HG03520 (cell line): ENCODE results near the gene CPED1.

Experiments used
- ATAC-seq: cut with Tn5 transposase; IDR thresholded peaks from one replicate; pipeline ENCODE4 v1.9.1; 2021; ENCODE audit warnings: mild to moderate bottlenecking, moderate library complexity; ENCODE audit not compliant: unreplicated experiment

CPED1 gene

DNA sequence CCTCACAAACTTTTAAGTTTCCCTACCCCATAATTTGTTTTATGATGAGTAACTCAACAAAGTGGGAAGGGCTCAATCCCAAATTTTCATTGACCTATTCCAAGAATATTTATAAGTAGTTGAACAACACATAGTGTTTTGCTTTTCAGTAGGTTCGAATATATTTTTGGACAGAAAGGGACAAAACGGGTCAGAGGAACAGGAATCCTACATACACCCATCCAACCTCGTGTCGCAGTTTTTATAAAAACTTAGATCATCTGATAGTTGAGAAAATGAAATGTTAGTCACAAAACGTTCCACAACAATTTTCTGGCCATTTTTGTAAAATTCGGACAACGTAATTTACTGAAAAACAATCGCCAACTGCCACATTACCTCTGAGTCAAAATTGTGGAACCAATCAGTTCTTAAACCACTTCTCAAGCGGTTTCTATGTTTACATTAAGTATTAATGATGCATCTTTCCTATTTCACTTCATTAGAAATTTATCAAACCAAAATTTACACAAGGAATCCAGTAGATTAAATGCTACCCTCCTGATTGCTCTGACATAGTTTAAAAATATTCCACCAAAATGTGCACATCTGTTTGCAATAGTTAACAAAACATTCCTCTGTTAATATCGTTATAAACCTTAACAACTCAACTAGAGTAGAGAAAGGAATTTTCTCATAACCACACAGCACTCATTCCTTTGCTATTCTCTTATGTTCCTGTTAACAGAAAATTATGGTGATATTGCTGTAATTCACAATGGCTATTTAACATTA is 346.6 kb downstream of the CPED1 start:
- ATAC-seq, result no peak

DNA sequence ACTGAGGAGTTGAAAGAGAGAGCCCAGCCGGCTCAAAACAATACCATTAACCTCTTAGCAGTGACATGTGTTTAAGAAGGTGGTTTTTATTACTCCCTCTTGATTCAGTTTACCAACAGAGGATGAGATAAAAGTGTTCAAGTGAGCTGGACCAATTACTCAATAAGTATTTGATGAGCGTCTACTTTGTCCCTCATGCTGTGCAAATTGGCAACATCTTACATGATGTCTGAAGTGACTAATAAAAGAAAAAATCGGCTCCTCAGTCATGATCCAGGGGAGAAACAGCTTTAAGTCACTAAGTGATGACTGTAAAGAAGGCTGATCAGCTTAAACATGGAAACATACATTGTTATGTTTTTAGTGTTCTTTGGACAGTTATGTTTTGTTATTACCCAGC is 348.1 kb downstream of the CPED1 start:
- no peak for ATAC-seq

DNA sequence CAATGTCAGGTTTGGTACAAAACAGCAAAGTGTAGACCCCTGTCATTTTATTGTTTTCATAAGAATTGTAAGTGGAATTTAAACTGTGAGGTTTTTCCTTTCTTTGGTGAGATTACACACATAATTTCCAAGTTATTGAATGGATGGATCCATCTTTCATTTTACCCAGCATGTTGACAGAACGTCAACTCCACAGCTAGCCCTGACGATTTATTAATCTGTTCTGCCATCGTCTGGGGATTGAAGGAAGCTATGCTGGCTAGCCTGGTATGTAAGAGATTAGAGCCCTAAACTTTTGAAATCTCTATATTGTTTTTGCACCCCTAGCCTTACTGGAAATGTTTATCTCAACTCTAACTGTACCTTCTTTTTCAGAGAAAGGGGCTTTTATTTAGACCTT is 348.9 kb downstream of the CPED1 start:
- ATAC-seq, result no peak

DNA sequence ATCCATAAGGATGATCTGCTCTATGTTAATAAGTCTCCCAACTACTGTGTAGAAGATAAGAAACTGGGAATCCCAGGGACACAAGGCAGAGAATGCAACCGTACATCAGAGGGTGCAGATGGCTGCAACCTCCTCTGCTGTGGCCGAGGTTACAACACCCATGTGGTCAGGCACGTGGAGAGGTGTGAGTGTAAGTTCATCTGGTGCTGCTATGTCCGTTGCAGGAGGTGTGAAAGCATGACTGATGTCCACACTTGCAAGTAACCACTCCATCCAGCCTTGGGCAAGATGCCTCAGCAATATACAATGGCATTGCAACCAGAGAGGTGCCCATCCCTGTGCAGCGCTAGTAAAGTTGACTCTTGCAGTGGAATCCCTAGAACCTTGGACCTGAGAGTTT is 350.6 kb downstream of the CPED1 start:
- ATAC-seq, result no peak

DNA sequence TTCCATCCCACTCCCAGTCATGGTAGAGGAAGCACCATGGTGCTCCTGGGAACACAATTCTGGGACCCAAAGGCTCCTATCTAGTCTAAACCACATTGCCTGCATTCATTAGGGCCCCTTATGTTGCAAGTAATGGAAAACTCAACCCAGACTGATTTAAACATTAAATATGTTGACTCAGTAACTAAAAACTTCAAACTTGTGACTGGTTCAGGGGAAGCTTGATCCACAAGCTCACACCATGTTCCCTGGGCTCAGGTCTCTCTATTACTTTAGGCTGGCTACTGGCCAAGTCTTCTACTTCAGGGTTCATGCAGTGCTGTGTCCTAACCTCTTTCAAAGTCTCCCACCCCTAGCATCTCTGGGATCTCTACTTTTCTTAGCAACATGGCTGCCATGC is 353.4 kb downstream of the CPED1 start:
- no peak for ATAC-seq

DNA sequence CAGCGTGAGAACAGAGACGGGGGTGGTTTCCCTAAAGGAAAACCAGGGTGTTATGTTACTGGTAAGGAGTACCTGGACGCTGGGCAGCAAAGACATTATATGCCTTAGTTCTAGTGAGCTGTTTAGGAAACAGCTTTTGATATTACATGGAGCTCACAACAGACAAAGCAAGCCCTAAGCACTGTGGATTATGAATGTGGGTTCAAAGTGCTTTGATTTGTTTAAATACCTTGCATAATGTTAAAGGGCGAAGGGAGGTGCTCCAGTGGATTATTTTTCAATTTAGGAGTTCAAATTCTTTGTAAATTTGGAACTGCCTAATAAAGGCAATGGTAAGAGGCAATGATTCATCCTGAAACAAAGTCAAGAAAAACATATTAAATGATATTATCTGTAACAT is 354.1 kb downstream of the CPED1 start:
- no peak for ATAC-seq

DNA sequence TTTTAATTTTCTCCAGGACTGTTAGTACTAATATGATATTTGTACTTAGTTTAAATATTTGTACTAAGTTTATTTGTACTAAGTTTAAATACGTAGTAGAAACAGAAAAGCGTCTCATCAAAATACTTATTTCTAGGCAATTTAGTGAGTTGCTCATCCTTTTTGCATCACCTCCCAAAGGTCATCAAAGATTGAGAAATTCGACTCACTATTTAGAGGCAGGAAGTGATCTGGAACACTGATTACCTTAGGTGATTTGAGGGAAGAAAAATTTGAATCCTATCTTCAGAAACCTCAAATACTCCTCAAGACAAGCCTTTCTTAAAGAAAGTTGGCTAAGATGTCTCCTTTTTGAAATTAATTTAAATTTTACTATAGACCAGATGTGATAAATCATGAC is 354.8 kb downstream of the CPED1 start:
- ATAC-seq, result no peak

DNA sequence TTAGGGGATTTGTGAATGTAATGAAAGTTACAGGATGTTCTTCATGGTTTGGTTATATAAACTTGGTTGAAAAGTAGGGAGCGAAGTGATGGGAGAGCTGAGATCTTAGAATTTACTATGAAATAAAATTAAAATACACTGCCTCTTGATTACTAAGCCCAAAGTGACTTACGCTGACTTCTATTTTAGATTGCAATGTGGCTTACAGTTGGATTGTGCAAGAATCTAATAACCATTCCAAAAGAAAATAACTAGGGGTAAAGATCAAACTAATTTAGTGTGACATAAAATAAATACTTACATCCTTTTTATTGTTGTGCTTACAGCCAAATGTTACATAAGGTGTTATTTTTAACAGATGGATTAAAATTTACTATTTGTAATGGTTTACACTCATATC is 355.6 kb downstream of the CPED1 start:
- no peak for ATAC-seq

DNA sequence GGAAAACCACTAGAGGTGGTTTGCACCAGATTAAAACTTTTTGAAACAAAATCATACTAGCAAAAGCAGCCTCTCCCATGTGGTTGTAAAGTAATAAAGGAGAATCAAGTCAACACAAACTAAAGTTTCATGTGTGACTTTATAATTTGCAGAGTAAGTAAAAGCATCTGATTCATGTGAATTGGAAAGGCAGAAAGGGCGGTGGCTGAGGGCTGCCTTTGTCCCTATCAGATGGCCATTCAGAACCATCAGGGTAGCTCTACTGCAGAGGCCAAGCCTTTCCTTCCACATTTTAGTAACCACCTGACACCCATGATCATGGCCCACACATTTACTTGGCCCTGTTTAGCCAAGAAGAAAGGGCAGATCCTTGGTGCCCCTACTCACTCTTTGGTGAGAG is 356.0 kb downstream of the CPED1 start:
- ATAC-seq, result no peak
